KOPT-K1 (cell line): ENCODE data around the gene GAB3.

Source experiments
- H3K27ac ChIP-seq: fragments of 200-600 bp; sonication (generic); 2 replicates; pipeline ENCODE4 v1.5.1; 2016; ENCODE audit warnings: antibody characterized with exemption, mild to moderate bottlenecking, low read depth, low read length; ENCODE audit not compliant: poor library complexity, severe bottlenecking
- H3K36me3 ChIP-seq: fragments of 200-600 bp; sonication (generic); 2 replicates; pipeline ENCODE4 v1.5.1; 2017; ENCODE audit warnings: antibody characterized with exemption, mild to moderate bottlenecking, low read length, moderate library complexity; ENCODE audit not compliant: insufficient read depth
- H3K9me3 ChIP-seq: fragments of 200-600 bp; sonication (generic); 2 replicates; pipeline ENCODE4 v1.5.1; 2017; ENCODE audit warnings: antibody characterized with exemption, low read length, mild to moderate bottlenecking; ENCODE audit not compliant: insufficient read depth, poor library complexity, severe bottlenecking

Gene GAB3

GRCh38 chrX:154734061-154734781 lies 16.7 kb downstream of the GAB3 start:
- no peaks in the 10 kb centered on the region for H3K9me3 ChIP-seq
- H3K36me3 ChIP-seq: no peaks in the 10 kb centered on the region
- H3K27ac ChIP-seq: peak overlapping the region; percentile 94

DNA sequence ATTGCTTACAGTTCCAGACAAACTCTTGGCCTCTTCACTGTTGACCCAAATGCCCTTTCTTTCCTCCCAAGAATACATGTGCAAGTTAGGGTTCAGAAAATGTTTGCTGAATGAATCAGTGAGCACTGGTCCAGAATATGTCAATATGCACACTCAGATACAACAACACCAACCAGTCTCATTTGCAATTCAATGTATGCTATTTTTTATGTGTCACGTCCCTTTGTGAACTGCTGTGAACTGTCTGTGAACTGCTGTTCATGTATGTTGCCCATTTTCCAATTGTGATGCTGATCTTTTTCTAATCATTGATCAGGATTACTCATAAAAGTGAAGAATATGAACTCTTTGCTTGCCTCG lies 17.8 kb downstream of the GAB3 start:
- peak overlapping the region; percentile 94 for H3K27ac ChIP-seq
- H3K9me3 ChIP-seq: no peaks in the 10 kb centered on the region
- H3K36me3 ChIP-seq: no peaks in the 10 kb centered on the region

- no peaks in the 10 kb centered on the region for H3K36me3 ChIP-seq
- no peaks in the 10 kb centered on the region for H3K9me3 ChIP-seq
- H3K27ac ChIP-seq: peak overlapping the region; percentile 94
These were observed 18.3 kb downstream of the GAB3 start for GRCh38 chrX:154732421-154733065.

DNA sequence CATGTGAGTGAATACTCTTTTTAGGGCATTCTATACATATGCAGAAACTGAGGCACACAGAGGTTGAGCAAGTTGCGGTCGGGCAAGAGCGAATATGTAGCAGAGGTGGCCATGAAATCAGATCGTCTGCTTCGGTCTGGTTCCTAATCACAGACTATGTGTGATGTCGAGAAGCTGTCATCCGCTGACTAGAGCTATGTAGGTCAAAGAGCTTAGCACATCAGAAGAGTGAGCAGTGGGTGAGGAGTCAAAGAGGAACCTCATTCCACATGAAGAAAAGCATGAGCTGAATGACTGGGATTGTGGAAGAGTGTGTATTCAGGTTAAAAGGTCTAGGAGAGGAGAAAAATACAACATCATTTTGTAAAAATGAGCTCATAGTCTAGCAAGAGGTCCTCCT lies 19.0 kb downstream of the GAB3 start:
- H3K36me3 ChIP-seq: no peaks in the 10 kb centered on the region
- H3K9me3 ChIP-seq: no peaks in the 10 kb centered on the region
- H3K27ac ChIP-seq: peak overlapping the region; percentile 94

DNA sequence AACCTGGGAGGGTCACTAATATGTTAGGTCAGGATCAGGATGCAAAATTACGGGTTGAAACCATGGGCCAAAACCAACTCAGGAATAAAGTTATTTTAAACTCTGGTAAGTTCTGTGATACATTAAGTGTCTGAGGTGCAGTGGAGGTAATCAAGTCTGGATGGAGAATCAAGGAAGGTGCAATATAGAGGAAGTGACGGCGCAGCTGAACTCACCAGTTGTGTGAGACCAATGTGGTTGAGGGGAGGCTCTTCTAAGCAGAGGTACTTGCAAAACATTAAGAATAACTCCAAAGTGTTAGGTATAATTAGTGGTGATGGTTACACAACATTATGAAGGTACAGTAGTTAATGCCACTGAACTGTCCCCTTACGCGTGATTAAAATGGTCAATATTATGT lies 19.7 kb downstream of the GAB3 start:
- H3K27ac ChIP-seq: peak overlapping the region; percentile 94
- no peaks in the 10 kb centered on the region for H3K9me3 ChIP-seq
- H3K36me3 ChIP-seq: no peaks in the 10 kb centered on the region

DNA sequence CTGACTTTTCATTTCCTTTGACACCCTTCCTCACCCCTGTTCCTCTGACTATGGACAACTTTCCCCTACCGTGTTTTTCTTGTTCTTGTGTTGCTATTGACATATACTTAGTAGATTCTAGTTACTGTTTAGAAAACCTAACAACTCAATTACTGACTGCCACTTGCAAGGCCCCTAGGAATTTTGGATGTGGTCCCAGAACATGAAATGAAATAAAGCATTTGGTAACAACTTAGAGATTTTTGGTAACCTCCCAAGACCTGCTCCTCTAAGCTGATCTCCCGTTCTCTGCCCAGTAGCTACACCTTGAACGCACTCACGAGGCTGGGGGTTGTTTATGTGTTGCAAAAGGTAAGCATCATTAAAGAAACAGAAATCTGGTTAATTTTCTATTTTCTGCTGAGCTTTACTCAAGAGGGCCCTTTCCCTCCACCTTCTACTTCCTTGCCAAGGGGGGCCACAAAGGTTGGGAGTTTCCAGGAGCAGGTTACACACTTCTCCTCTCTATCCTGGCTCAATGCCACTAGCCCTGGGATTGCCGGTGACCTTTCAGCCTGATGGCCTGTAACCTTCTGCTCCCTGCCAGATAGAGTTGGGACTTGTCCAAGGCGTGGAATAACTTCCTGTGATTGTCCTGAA lies 20.5 kb downstream of the GAB3 start:
- H3K36me3 ChIP-seq: no peaks in the 10 kb centered on the region
- H3K27ac ChIP-seq: peak overlapping the region; percentile 94
- H3K9me3 ChIP-seq: no peaks in the 10 kb centered on the region

GRCh38 chrX:154729439-154729838 lies 21.4 kb downstream of the GAB3 start:
- peak overlapping the region; percentile 94 for H3K27ac ChIP-seq
- H3K9me3 ChIP-seq: no peaks in the 10 kb centered on the region
- H3K36me3 ChIP-seq: no peaks in the 10 kb centered on the region

DNA sequence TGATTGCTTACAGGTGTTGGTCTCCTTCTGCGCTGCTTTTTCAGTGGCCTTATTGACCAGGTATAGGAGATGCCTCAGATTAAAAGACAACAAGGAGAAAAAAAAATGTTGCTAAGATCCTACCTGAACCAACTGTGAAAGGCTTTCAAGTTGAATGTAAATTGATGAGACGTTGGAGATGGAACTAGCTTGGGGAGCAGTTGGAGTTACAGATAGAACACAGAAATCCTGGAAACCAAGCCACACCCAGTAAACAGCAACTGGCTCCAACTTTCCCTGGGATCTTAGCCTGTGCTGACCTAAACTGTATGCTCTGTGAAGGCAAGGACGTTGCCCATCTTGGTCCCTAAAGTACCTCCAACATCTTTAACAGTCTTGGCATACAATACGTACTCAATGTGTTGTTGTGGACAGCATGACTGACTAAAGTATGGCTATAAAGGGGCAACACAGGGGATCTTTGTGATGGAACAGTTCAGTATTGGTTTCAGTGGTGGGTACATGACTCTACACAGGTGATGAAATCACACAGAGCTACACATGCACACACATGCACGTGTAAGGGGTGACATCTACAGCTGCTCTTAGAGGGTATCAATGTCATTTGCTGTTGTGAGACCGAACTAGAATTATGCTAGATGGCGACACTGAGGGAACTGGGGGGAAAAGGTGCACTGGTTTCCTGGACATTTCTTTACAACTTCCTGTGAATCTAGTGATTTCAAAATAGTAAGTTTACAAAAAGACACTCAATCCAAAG lies 22.3 kb downstream of the GAB3 start:
- Histone ChIP-seq H3K27ac (peak overlapping the region; percentile 94), H3K9me3 (no peaks in the 10 kb centered on the region), H3K36me3 (no peaks in the 10 kb centered on the region)

GRCh38 chrX:154727871-154728270 lies 23.0 kb downstream of the GAB3 start:
- Histone ChIP-seq H3K36me3 (no peaks in the 10 kb centered on the region), H3K9me3 (no peaks in the 10 kb centered on the region), H3K27ac (peak overlapping the region; percentile 94)

DNA sequence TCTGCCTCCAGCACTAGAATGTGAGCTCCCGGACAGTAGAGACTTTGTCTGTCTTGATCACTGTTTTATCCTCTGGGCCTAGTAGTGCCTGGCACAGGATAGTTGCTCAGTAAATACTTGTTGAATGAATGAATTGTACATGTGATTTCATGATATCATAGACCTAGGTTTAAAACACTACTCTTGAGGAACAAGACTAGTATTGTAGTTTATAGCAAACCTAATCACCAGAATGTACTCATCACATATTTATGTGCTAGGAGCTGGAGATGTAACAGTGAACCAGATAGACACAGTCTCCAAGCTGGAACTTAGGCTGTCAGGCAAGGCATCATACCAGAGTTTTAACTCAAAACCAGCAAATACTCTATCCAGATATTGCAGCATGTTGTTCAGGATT lies 23.5 kb downstream of the GAB3 start:
- no peaks in the 10 kb centered on the region for H3K9me3 ChIP-seq
- H3K36me3 ChIP-seq: no peaks in the 10 kb centered on the region
- peak overlapping the region; percentile 94 for H3K27ac ChIP-seq

DNA sequence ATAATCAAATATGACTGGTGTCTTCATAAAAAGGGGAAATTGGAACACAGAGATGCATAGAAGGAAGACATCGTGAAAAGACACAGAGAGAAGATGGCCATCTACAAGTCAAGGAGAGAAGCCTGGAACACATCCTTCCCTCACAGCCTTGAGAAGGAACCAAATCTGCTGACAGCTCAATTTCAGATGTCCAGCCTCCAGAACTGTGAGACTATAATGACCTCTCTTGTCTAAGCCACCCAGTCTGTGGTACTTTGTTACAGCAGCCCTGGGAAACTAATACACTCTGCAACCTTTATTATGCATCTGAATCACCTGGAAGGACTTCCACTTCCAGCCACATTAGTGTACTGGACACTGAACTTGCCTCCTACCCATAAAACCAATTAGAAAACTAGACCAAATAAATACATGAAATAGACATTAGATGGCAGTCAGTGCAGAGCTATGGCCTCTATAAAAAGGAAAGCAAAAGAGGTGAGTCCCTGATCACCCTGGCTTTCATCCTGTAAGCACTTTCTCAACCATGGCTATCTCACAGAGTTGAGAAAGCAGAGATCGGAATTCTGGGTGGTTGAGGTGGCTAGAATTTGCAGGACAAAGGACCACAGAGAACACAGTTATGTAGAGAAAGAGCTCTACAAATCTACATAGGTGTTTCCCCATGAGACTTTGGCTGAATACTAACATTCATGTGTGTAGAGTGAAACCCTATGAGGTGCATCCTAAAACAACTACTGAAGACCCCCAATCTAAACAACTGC lies 25.7 kb downstream of the GAB3 start:
- Histone ChIP-seq H3K9me3 (peaks cover 7% of the 10 kb centered on the region), H3K27ac (peak overlapping the region; percentile 61), H3K36me3 (no peaks in the 10 kb centered on the region)

- Histone ChIP-seq H3K27ac (peak overlapping the region; percentile 97), H3K9me3 (peaks cover 7% of the 10 kb centered on the region), H3K36me3 (no peaks in the 10 kb centered on the region)
These were observed 29.7 kb downstream of the GAB3 start for GRCh38 chrX:154721155-154721554.

GRCh38 chrX:154720067-154720466 lies 30.8 kb downstream of the GAB3 start:
- peak overlapping the region; percentile 97 for H3K27ac ChIP-seq
- no peaks in the 10 kb centered on the region for H3K36me3 ChIP-seq
- peaks cover 7% of the 10 kb centered on the region for H3K9me3 ChIP-seq

- Histone ChIP-seq H3K27ac (peak overlapping the region; percentile 97), H3K36me3 (peaks cover 7% of the 10 kb centered on the region), H3K9me3 (peaks cover 7% of the 10 kb centered on the region)
These were observed 31.7 kb downstream of the GAB3 start for GRCh38 chrX:154719132-154719675.
